ENCODE data around the gene EXPH5.

GRCh38 chr11:108474664-108475463 lies 118.7 kb downstream of the EXPH5 start:
- TF ChIP-seq CTCF (IDR thresholded peaks at IDR 0.05) (no peak), POLR2A (IDR thresholded peaks at IDR 0.05) (no peak)

Data from uterus (tissue), 2 donors.